HepG2 (cell line): ENCODE data around the gene HSPB2. TPM values are rescaled to one million over a fixed set of nuclear protein-coding genes. Genes with fewer than 3 reads are reported as not detected.
A peak's percentile ranks its signal among the peaks of the same experiment; 100 is the strongest.

Experiments
- ATAC-seq: fragments of 200-7000 bp; cut with Tn5 transposase; 3 replicates; pipeline ENCODE4 v1.9.1; 2020; ENCODE audit warnings: mild to moderate bottlenecking, moderate library complexity
- BruUV-seq: library from RNA; stranded (reverse); fragments of 400-500 nt; replicated peaks from 2 replicates; lab custom pipeline; 2021; lab: Mats Ljungman, UMichigan
- CTCF ChIA-PET: fragments of 300-600 bp; formaldehyde crosslinking; extraction: SDS; loops from one replicate; lab custom pipeline; 2021; ENCODE audit warnings: low total read pairs, inconsistent platforms, low intra/inter-chr PET ratio; lab: Yijun Ruan, JAX
- POLR2A ChIA-PET: fragments of 350-600 bp; sonication (Branson Sonifier 250); formaldehyde crosslinking; loops from one replicate; lab custom pipeline; 2020; ENCODE audit warnings: antibody characterized with exemption, inconsistent platforms; lab: Yijun Ruan, JAX
- DNase-seq: peaks from one replicate; pipeline ENCODE4 v3.0.0-alpha.2; 2015; ENCODE audit warnings: low spot score
- FAIRE-seq: peaks from 3 replicates; lab custom pipeline; 2011; peaks lifted over from hg19 to GRCh38; lab: Jason Lieb, UNC
- H2AFZ ChIP-seq: one replicate; pipeline ENCODE4 v1.6.1; 2011; ENCODE audit warnings: low read length, inconsistent platforms
- H3K27ac ChIP-seq: fragments of 300-600 bp; 3 replicates; pipeline ENCODE4 v1.8.0; 2011; ENCODE audit warnings: mixed run types, mild to moderate bottlenecking, mixed read lengths, low read length, inconsistent platforms; ENCODE audit not compliant: insufficient read depth; ENCODE audit errors: extremely low read length
- H3K27me3 ChIP-seq, 2 experiments: fragments of 200-600 bp in 1 of 2; 2 replicates in 1 of 2; 3 replicates in 1 of 2; pipeline versions ENCODE4 v1.6.0 to v1.8.0; 2011; ENCODE audit warnings: low read length in 2 of 2, mild to moderate bottlenecking in 2 of 2, moderate library complexity in 2 of 2, inconsistent platforms in 1 of 2; ENCODE audit not compliant: insufficient read depth in 2 of 2, control insufficient read depth in 1 of 2
- H3K36me3 ChIP-seq, 2 experiments: fragments of 200-600 bp in 1 of 2; replicated peaks in 1 of 2; 2 replicates in 1 of 2; 3 replicates in 1 of 2; pipeline versions ENCODE4 v1.5.1 to v1.8.0; 2011; ENCODE audit warnings: low read length in 2 of 2, inconsistent platforms in 1 of 2; ENCODE audit not compliant: insufficient read depth in 2 of 2, control insufficient read depth in 1 of 2
- H3K4me1 ChIP-seq: 2 replicates; pipeline ENCODE4 v1.5.1; 2012; ENCODE audit warnings: low read length, inconsistent platforms; ENCODE audit not compliant: insufficient read depth
- H3K4me2 ChIP-seq: 2 replicates; pipeline ENCODE4 v1.6.0; 2011; ENCODE audit warnings: low read depth, low read length, inconsistent platforms
- H3K4me3 ChIP-seq, 3 experiments: fragments of 200-600 bp in 1 of 3; sonication (generic), shearing (Covaris generic) in 1 of 3; replicated peaks in 1 of 3; 2 replicates each; pipeline ENCODE4 v1.5.1; 2011 to 2016; ENCODE audit warnings: low read length in 3 of 3, inconsistent platforms in 2 of 3, low read depth in 2 of 3, mild to moderate bottlenecking in 2 of 3, control low read depth in 1 of 3, mixed read lengths in 1 of 3; ENCODE audit not compliant: insufficient read depth in 1 of 3
- H3K79me2 ChIP-seq: one replicate; pipeline ENCODE4 v1.6.1; 2011; ENCODE audit warnings: low read length, inconsistent platforms; ENCODE audit not compliant: insufficient read depth
- H3K9ac ChIP-seq: 2 replicates; pipeline ENCODE4 v1.6.0; 2011; ENCODE audit warnings: mild to moderate bottlenecking, low read depth, low read length, inconsistent platforms; ENCODE audit not compliant: insufficient read depth
- H3K9me3 ChIP-seq: 2 replicates; pipeline ENCODE4 v1.5.1; 2012; ENCODE audit warnings: mild to moderate bottlenecking, low read length
- H4K20me1 ChIP-seq: 2 replicates; pipeline ENCODE4 v1.6.0; 2011; ENCODE audit warnings: inconsistent platforms, mild to moderate bottlenecking, low read length, moderate library complexity; ENCODE audit not compliant: insufficient read depth
- FOXM1 ChIP-seq: sonication (generic); formaldehyde crosslinking; IDR thresholded peaks from 2 replicates; pipeline ENCODE4 v1.5.0; 2020; ENCODE audit warnings: missing genetic modification reagents
- GFI1 ChIP-seq: sonication (generic); formaldehyde crosslinking; IDR thresholded peaks from 2 replicates; pipeline ENCODE4 v1.5.0; 2020; ENCODE audit warnings: missing genetic modification reagents, mild to moderate bottlenecking, borderline replicate concordance
- KLF11 ChIP-seq: IDR thresholded peaks from 2 replicates; pipeline ENCODE4 v1.6.1; 2016; ENCODE audit warnings: missing compliant biosample characterization
- SNAPC4 ChIP-seq: sonication (generic); formaldehyde crosslinking; IDR thresholded peaks from 2 replicates; pipeline ENCODE4 v1.4.0; 2020; ENCODE audit warnings: mild to moderate bottlenecking, missing genetic modification reagents
- TBX3 ChIP-seq: fragments of 450-650 bp; IDR thresholded peaks from 2 replicates; pipeline ENCODE4 v1.6.1; 2017; ENCODE audit warnings: antibody characterized with exemption, mild to moderate bottlenecking, inconsistent platforms, borderline replicate concordance
- ZNF121 ChIP-seq: sonication (generic); formaldehyde crosslinking; IDR thresholded peaks from 2 replicates; pipeline ENCODE4 v1.5.0; 2020; ENCODE audit warnings: mild to moderate bottlenecking, missing genetic modification reagents
- ZNF496 ChIP-seq: sonication (generic); formaldehyde crosslinking; IDR thresholded peaks from 2 replicates; pipeline ENCODE4 v1.8.1; 2023; ENCODE audit warnings: mild to moderate bottlenecking, moderate library complexity, missing genetic modification reagents; ENCODE audit not compliant: insufficient replicate concordance
- ZNF776 ChIP-seq: sonication (generic); formaldehyde crosslinking; IDR thresholded peaks from 2 replicates; pipeline ENCODE4 v1.4.0; 2020; ENCODE audit warnings: mild to moderate bottlenecking, missing genetic modification reagents
- ZNF878 ChIP-seq: sonication (generic); formaldehyde crosslinking; IDR thresholded peaks from 2 replicates; pipeline ENCODE4 v1.8.1; 2023; ENCODE audit warnings: mild to moderate bottlenecking, missing genetic modification reagents, moderate library complexity
- in situ Hi-C: cut with HindIII; loops from 2 replicates; pipeline ENCODE4 v1.10.0; 2017; ENCODE audit warnings: low pct_unique_long_range_greater_than_20kb; ENCODE audit not compliant: extremely low pct_ligation_motif_present
- intact Hi-C: fragments of 100-400 bp; cut with micrococcal nuclease; formaldehyde crosslinking; loops from one replicate; pipeline ENCODE4 v1.10.0; 2022; ENCODE audit not compliant: unreplicated experiment
- polyA plus RNA-seq, 8 experiments: library from polyadenylated mRNA; depleted of rRNA in 3 of 8; stranded (reverse) in 7 of 8; unstranded in 1 of 8; fragments of >200 nt; fragmentation: Illumina TruSeq in 4 of 8; extraction: Trizol in 4 of 8; gene quantifications; 2 replicates each; pipeline versions ENCODE4 v1.2.1 to v1.2.3, GENCODE V29; 2011 to 2016; ENCODE audit warnings: low read depth in 4 of 8, missing spikeins in 1 of 8, mixed read lengths in 1 of 8; ENCODE audit not compliant: insufficient read depth in 1 of 8
- total RNA-seq, 5 experiments: library from RNA; depleted of rRNA; stranded (reverse); fragments of >200 nt; fragmentation: Illumina TruSeq; extraction: Trizol; gene quantifications; 2 replicates each; pipeline ENCODE4 v1.2.3, GENCODE V29; 2016; ENCODE audit warnings: low read depth in 1 of 5

HSPB2 gene
- total and polyA plus RNA-seq, 2 of the 13 experiments (the other 11 are each of a cell fraction or from before 2014, with no cell fraction given), result 0.04 TPM; not detected in 1

GRCh38 chr11:111947143-111947542, 34.6 kb downstream of the HSPB2 start:
- BruUV-seq, result no TSS peak
- no peak for DNase-seq
- intact Hi-C loops (no loop called here), in situ Hi-C loops (no loop called here)
- ChIA-PET CTCF (no interaction called here), POLR2A (no interaction called here)
- no peaks in the 10 kb centered on the region for H3K27me3 ChIP-seq
- no peaks in the 10 kb centered on the region for H4K20me1 ChIP-seq
- no peak overlapping the region for H2AFZ ChIP-seq
- H3K9ac ChIP-seq, result no peak overlapping the region
- no peak overlapping the region for H3K4me2 ChIP-seq
- peaks cover 24% of the 10 kb centered on the region for H3K4me1 ChIP-seq
- FAIRE-seq, result no peak
- ATAC-seq, result no peak
- H3K4me3 ChIP-seq, result no peak overlapping the region
- no peaks in the 10 kb centered on the region for H3K79me2 ChIP-seq
- TF ChIP-seq FOXM1 (CRISPR knock-in tag), result no peak
- no peak for TF ChIP-seq SNAPC4 (CRISPR knock-in tag)
- TF ChIP-seq ZNF776, result no peak
- no peak for TF ChIP-seq TBX3
- no peak for TF ChIP-seq KLF11
- no peak for TF ChIP-seq ZNF496 (CRISPR knock-in tag)
- TF ChIP-seq ZNF878 (CRISPR knock-in tag), result no peak
- TF ChIP-seq ZNF121 (CRISPR knock-in tag), result no peak
- TF ChIP-seq GFI1 (CRISPR knock-in tag), result no peak
- H3K9me3 ChIP-seq, result no peaks in the 10 kb centered on the region
- H3K36me3 ChIP-seq, result 0 out of 5 replicates have a peak, but pooled peaks cover 0 to 7% of the 10 kb centered on the region in 2 experiments
- peak overlapping the region; percentile 8 for H3K27ac ChIP-seq
